GM19025 (cell line): Measurements from ENCODE around the gene GTF2B.
"Not testable (repeated sequence)": the region's sequence is repeated elsewhere in the genome, so short reads cannot be mapped to it uniquely, and the experiment has no call there.

Experiments
- ATAC-seq: cut with Tn5 transposase; IDR thresholded peaks from one replicate; pipeline ENCODE4 v1.9.1; 2021; ENCODE audit warnings: mild to moderate bottlenecking, low read depth, moderate library complexity; ENCODE audit not compliant: unreplicated experiment

Gene GTF2B

DNA sequence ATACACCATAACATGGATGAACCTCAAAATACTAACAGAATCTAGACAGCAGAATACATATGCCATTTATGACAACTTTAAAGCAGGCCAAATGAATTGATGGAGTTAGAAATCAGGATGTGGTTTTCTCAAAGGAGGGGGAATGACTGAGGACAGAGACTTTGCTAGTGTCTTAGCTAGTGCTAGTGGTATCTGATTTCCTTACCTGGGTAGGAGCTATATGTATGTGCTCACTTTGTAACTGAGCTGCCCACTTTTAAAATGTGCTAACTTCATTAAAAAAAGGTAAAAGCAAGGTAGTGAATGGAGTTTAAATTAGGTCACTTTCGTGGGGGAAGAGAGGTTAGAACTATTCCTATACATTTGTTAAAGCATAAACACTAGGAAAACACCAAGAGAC lies 2.6 kb downstream of the GTF2B start:
- no peak for ATAC-seq

DNA sequence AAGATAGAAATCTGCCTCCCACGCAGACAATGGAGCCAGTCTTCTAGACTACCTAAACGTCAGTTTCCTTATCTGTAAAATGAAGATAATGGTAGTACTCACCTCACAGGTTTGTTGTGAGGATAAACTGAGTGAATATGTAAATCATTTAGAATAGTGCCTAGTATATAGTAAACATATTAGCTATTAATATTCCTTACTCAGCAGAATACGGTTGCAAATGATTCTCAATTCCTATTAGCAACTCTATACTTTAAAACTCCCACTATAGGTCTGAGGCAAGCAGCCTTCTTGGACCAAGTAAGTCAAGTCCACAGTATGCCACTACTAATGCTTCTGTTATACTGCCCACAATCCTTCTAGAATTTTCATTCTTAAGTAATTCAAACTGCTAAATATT lies 5.4 kb downstream of the GTF2B start:
- no peak for ATAC-seq

DNA sequence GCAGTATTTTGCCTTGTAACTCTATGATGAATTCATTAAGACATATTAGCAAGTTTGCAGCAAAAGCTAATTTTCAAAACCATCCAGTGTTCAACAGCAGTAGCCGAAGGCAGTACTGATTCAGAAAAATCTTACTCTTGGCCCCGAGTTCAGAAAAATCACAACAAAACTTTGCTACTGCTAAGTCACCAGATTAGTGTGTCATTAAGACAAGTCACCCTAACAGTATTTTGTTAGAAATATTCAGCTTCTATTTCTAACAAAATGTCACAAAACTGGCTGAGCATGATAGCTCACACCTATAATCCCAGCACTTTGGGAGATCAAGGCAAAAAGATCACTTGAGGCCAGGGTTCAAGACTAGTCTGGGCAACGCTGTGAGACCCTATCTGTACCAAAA lies 8.2 kb downstream of the GTF2B start:
- no peak for ATAC-seq

DNA sequence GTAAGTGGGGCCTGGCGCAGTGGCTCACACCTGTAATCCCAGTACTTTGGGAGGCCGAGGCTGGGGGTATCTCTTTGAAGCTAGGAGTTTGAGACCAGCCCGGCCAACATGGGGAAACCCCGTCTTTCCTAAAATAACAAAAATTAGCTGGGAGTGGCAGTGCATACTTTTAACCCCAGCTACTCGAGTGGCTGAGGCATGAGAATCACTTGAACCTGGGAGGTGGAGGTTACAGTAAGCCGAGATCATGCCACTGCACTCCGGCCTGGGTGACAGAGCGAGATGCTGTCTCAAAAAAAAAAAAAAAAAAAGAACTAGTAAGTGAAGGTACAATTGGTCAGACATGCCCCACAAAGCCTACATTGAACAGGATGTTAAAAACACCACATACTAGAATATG lies 10.7 kb downstream of the GTF2B start:
- not testable (repeated sequence) for ATAC-seq

DNA sequence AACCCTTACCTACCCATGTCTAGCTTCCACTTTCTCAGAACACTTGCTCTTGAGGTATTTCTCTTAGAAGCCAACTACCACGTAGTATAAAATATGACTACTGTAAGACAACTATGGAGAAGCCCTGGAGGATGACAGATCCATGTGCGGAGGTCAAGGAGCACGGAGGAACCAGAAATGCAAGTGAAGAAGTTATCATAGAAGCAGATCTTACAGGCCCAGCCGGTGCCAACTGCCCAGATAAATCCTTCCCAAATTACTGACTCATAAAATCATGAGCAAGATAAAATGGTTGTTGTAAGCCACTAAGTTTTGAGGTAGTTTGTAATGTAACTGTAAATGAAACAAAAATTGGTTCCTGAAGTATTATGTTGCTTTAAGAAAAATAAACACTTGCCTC lies 12.6 kb downstream of the GTF2B start:
- no peak for ATAC-seq

DNA sequence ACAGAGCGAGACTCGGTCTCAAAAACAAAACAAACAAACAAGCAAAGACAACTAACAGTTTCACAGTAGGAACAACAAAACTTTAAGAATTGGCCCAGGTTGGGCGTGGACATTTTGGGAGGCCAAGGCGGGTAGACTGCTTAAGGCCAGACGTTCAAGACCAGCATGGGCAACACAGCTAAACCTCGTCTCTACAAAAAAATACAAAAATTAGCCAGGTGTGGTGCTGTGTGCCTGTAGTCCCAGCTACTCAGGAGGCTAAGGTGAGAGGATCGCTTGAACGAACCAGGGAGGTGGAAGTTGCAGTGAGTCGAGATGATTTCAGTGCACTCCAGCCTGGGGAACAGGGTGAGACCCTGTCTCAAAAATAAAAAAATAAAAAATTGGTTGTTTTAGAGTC lies 13.5 kb downstream of the GTF2B start:
- ATAC-seq, result no peak

DNA sequence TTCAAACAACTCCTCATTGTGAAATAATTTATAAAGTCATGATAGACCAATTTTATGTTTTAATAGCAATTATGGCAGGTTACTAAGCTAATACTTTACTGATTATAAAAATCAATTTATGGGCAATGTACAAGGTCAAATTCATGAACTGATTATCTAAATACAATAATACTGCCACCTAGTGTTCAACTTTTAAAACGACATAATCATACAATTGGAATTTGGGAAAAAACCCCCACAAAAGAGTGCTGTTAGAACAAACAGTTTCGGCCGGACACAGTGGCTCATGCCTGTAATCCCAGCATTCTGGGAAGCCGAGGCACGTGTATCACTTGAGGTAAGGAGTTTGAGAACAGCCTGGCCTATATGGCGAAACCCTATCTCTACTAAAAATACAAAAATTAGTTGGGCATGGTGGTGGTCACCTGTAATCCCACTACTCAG lies 14.0 kb downstream of the GTF2B start:
- no peak for ATAC-seq

DNA sequence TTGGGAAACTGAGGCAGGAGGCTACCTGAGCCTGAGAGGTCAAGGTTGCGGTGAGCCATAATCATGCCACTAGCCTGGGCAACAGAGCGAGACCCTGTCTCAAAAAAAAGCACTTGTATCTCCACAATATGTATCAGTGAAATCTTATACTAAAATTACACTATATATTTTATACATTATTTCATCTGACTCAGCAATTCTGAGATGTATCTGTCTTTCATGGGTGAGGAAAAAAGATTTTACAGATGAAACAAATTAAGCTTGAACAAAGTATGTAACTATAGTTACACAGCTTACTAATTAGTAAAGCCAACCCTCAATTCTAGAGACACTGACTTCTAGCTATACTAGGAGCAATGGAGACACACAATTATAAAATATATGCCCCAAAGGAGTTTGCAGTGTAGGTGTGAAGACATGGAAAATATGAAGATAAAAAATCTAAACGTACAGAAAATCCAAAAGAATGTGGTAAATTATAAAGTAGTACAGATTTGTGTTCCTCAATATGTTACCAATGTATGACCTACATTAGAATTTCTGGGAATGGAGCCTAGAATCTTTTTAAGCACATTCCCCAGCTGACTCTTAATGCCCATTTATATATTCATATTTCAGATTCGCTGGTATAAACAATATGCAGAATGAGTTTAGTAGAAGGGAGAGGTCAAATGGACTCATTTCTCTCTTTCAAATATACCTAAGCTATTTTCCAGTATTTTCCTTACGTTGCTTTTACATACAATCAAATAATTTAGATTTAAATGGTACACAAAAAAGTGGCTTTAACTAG lies 14.6 kb downstream of the GTF2B start:
- ATAC-seq, result no peak

DNA sequence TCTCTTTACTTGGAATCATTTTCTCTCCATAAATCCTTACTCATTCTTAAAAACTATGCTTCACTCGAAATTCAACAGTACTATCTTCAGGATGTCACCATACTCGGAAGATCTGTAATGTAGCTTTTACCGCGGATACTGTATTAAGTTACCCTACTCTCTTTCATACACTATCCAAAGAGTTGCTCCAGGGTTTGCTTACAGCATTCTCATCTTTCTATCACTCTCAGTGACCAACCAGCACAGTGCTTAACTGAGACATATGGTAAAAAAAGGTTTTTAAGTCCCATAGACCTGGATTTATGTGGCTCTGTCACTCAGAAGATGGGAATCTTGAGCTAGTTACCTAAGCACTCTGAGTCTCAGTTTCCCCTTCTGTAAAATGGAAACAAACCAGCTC lies 15.8 kb downstream of the GTF2B start:
- ATAC-seq, result no peak

DNA sequence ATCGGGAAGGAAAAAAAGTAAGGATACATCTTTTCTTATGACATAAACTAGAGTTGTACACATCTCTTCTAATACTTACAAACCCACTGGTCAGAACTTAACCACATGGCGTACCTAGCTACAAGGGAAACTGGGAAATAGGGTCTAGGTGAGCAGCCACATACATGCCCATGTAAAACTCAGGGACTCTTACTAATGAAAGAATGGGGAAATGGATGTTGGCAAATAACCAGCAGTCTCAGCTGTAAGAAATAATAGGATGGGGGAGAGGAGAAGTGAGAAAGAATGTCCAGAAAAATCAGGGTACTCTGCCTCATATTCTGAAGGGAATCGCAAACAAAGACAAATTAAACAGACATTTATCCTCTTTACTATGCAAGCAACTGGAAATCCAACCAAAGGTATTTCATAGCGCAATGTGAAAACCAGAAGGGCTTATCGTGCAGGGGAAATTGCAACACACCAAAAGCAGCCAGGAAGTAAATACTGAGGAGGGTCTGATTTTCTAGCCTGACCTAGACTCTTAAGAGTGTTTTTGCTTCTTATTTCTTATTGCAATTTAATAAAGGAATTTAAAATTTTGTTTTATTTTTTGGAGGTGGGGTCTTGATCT lies 17.5 kb downstream of the GTF2B start:
- no peak for ATAC-seq

DNA sequence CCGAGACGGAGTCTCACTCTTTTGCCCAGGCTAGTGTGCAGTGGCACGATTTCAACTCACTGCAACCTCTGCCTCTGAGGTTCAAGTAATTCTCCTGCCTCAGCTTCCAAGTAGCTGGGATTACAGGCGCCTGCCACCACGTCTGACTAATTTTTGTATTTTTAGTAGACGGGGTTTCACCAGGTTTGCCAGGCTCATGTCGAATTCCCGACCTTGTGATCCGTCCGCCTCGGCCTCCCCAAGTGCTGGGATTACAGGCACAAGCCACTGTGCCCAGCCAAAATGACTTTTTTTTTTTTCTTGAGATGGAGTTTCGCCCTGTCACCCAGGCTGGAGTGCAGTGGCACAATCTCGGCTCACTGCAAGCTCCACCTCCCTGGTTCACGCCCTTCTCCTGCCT lies 21.7 kb downstream of the GTF2B start:
- ATAC-seq, result not testable (repeated sequence)

DNA sequence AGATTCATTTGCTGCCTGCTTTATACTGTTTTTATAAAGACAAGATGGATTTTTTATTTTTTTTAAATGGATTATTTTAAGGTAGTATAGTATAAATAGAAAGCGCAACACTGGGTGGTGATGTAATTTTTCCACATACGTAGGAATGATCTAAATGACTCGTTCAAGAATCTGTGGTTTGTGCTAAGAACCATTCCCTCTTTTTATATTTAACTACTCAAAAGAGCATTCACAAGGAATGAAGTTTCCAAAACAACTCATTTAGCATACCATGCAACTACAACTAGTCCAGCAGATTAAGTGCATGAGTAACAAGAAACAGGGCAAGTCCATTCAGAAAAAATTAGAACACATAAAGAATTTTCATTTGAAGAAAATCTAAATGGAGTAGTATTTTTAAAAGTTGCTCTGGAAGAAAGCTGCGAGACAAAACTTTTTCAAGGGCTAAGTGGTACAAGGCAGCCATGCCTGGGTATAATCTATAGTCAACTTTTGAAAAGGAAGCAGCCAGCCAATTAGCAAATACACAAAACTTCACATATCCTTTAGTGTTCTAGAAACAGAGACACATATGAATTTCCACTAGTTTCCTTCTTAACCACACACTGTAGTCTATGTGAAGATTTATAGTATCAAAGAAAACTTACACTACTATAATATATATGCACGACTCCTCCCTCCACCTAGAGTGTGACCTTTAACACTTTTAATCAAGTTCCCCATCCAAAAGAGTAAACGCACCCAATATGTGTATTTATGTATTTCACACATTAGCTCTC lies 23.4 kb downstream of the GTF2B start:
- peak; percentile 32 for ATAC-seq

DNA sequence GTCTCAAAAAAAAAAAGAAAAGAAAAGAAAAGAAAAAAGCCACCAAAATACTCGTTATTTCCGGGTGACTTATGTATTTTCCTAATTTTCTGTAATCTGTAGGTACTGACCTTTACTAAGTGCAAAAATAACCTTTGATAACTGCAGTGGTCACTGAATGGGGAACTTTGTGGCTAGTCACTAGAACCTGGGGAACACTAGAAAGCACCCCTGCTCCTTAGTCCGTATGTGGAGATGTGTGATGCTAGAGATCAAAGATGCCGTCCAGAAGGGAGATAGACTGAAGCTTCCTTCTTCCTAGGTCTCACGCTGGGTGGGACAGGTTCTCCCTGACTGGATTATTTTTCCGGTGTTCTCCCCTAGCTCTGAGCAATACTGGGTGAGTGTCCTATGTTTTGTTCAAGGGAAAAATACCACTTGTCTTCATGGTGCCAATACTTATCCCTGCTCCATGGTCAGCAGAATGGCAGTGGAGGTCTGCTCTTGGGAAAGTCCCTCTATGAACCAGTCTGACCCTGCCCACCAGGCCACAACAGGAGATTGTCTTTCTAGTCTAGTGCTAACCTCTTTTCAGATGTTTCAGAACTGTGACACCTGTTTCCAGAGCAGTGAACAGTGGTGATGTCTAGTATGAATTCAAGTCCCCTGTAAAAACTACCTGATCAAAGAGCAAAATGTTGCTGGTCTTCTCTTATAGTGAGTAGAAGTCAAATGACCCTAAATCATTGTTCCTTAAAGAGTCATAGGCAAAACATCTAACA lies 39.9 kb downstream of the GTF2B start:
- no peak for ATAC-seq

DNA sequence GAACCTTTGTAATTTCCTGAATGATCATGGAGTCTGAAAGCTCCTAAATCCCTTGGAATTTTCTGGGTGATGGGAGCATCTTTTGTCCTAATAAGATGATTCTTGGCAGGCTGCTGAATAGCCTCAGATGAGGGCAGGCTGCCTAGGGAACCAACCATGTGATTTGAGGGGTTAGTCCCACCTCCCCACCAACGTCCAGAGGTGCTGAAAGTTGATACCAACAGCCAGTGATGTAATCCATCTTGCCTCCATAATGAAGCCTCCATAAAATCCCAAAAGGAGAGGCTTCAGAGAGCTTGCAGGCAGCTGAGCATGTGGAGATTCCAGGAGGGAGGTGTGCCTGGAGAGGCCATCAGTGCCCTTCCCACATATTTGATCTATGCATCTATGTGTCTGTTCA lies 43.7 kb downstream of the GTF2B start:
- no peak for ATAC-seq

DNA sequence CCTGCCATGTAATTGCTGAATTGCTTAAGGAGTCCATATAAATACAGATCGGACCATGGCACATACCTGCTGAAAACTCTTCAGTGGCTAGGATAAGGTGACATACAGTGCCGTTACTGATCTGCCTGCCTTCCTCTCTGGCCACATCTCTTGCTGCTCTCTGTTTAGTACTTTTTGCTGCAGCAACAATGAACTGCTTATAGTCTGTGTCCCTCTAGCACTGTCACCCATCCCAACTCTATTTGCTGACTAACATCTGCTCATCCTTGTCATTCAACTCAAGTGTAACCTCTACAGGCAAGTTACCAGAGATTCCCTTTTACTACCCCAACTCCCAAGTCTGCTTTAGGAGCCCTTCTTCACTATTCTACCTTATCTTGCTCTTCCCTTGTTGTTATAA lies 65.6 kb downstream of the GTF2B start:
- ATAC-seq, result no peak

DNA sequence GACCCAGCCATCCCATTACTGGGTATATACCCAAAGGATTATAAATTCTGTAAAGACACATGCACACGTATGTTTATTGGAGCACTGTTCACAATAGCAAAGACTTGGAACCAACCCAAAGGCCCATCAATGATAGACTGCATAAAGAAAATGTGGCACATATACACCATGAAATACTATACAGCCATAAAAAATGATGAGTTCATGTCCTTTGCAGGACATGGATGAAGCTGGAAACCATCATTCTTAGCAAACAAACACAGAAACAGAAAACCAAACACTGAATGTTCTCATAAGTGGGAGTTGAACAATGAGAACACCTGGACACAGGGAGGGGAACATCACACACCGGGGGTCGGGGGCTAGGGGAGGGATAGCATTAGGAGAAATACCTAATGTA lies 71.7 kb downstream of the GTF2B start:
- not testable (repeated sequence) for ATAC-seq

DNA sequence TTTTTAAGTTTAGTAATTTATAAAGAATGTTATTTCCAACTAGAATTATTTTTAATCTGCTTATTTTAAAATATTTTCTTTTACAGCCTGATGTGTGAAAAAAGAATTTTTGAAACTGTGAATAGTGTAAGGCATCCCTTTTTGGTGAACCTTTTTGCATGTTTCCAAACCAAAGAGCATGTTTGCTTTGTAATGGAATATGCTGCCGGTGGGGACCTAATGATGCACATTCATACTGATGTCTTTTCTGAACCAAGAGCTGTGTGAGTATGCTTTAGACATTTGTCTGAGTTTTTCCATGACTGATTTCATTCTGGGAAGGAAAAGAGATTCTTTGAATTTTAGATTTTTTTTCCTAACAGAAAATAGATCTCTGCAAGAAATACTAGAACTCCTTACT lies 77.9 kb downstream of the GTF2B start:
- no peak for ATAC-seq

DNA sequence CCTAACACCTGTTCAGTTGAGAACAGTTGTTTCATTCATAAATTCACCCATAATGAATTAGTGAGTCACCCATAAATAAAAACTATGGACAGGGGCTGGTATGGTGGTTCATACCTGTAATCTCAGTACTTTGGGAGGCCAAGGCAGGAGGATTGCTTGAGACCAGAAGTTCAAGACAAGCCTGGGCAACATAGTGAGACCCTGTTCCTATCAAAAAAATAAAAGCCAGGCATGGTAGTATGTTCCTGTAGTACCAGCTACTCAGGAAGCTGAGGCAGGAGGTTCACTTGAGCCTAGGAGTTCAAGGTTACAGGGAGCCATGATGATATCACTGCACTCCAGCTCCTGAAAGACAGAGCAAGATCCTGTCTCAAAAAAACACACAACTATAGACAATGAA lies 79.0 kb downstream of the GTF2B start:
- no peak for ATAC-seq

DNA sequence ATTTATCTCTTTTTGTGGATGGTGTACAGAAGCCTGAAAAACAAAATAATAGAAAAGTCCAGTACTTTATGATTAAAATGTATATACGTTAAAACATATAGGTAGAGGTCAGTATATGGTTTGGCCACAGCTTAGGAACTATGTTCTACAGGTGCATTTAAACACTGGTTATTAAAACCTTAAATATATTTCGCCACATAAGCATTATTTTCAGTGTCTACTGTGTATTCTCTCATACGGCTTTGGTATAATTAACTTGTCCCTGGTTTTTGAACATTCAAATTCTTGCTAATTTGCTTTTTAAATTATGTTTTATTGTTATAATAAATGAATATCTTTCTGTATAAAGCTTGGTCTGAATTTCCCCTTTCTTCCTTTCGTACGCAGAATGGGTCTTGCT lies 87.9 kb downstream of the GTF2B start:
- no peak for ATAC-seq

DNA sequence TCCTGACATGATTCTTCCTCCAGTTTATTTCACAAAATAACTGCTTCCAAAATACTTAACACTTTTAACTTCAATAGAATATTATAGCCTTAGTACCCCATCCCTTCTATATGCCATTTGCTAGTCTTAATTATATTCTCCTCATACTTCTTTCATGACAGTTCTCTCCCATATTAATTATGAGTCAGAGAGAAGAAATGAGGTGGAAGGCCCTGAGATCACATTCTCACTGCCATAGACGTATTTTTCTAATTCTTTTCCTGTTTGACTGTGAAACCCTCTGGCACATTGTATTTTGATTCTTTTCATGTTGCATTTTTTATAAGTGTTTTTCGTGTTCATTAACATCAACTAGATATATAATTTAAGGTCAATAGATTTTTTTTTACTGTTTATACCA lies 88.4 kb downstream of the GTF2B start:
- no peak for ATAC-seq
